ENCODE data around the gene NOMO2. TPM values are rescaled to one million over a fixed set of nuclear protein-coding genes. Genes with fewer than 3 reads are reported as not detected.
"Not testable (repeated sequence)": the region's sequence is repeated elsewhere in the genome, so short reads cannot be mapped to it uniquely, and the experiment has no call there.

The NOMO2 gene
- total RNA-seq, 5 donors from 2014 or later (not counting 1 experiment from before 2014, with no cell fraction given), result 47.1 to 96.3 (median 83.5) TPM

GRCh38 chr16:18436025-18436424 lies 125.9 kb downstream of the NOMO2 start:
- H3K27ac ChIP-seq (ENCODE audit: low read length); H3K4me1 ChIP-seq (ENCODE audit: control insufficient read depth in 1 of 2, extremely low read depth in 1 of 2, insufficient read depth in 2 of 2, low read length in 2 of 2); CTCF ChIA-PET; H3K9me3 Mint-ChIP-seq; H3K27me3 Mint-ChIP-seq; H3K4me1 Mint-ChIP-seq; POLR2A ChIA-PET; H3K36me3 ChIP-seq (ENCODE audit: control insufficient read depth in 2 of 2, extremely low read depth in 1 of 2, insufficient read depth in 1 of 2, low read length in 1 of 2); ATAC-seq (replicated peaks in 1 of 4); DNase-seq; H3K4me3 ChIP-seq (ENCODE audit: control insufficient read depth in 1 of 2, extremely low read depth in 1 of 2, low read length in 1 of 2); H3K36me3 Mint-ChIP-seq; H3K4me3 Mint-ChIP-seq; H3K9me3 ChIP-seq; H3K27me3 ChIP-seq (replicated peaks in 1 of 2; ENCODE audit: control insufficient read depth in 2 of 2, extremely low read depth in 1 of 2, insufficient read depth in 2 of 2, low read length in 1 of 2); H3K27ac Mint-ChIP-seq: not testable (repeated sequence)
- WGBS (ENCODE audit: insufficient coverage), result no CpG with 5 or more reads among the region's 8 CpGs

GRCh38 chr16:18415827-18416226 lies 146.1 kb downstream of the NOMO2 start:
- H3K36me3 ChIP-seq (ENCODE audit: control insufficient read depth in 2 of 2, extremely low read depth in 1 of 2, insufficient read depth in 1 of 2, low read length in 1 of 2); H3K4me3 ChIP-seq (ENCODE audit: control insufficient read depth in 1 of 2, extremely low read depth in 1 of 2, low read length in 1 of 2); DNase-seq; H3K4me3 Mint-ChIP-seq; H3K27ac ChIP-seq (ENCODE audit: low read length); H3K9me3 ChIP-seq; H3K27me3 Mint-ChIP-seq; H3K4me1 ChIP-seq (ENCODE audit: control insufficient read depth in 1 of 2, extremely low read depth in 1 of 2, insufficient read depth in 2 of 2, low read length in 2 of 2); H3K9me3 Mint-ChIP-seq; CTCF ChIA-PET; H3K27ac Mint-ChIP-seq; POLR2A ChIA-PET; H3K4me1 Mint-ChIP-seq; H3K36me3 Mint-ChIP-seq; H3K27me3 ChIP-seq (replicated peaks in 1 of 2; ENCODE audit: control insufficient read depth in 2 of 2, extremely low read depth in 1 of 2, insufficient read depth in 2 of 2, low read length in 1 of 2): not testable (repeated sequence)
- no CpG with 5 or more reads among the region's 7 CpGs for WGBS (ENCODE audit: insufficient coverage)
- ATAC-seq (replicated peaks in 1 of 4), result peak; percentile 50 to 54 (median 52)

DNA sequence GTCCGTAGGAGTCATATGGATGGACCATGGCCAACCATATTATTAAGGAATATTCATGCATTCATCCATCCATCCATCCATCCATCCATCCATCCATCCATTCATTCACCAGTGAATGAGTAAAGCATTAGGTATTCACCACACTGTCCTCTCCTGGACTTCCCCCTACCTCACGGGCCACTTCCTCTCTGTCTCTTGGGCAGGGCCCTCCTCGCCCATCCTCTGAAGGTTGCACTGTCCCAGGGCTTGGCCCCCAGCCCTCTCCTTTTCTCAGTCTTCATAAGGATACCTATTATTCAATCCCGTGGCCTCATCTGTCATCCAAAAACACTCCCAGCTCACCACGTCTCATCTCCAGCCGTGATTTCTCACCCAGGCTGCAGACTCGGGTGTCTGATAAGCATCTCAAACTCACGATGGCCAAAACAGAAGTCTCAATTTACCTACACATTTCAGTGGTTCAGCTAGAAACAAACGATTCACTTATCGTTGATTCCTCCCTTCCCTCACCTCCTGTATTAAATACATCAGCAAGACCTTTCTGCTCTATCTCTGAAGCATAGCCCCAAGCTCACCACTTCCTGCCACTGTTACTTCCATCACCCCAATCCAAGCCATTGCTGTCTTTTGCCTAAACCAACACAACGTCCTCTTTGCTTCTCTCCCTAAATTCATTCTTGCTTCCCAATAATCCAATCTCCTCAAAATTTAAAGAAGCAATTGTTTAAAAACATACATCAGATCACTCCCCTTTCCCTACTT lies 152.2 kb downstream of the NOMO2 start:
- peak; percentile 80 to 95 (median 86) for ATAC-seq (replicated peaks in 1 of 4)
- H3K4me3 Mint-ChIP-seq, result not testable (repeated sequence)

GRCh38 chr16:18401851-18402657 lies 159.8 kb downstream of the NOMO2 start:
- H3K9me3 ChIP-seq; CTCF ChIA-PET; H3K9me3 Mint-ChIP-seq; DNase-seq; H3K4me3 Mint-ChIP-seq; H3K36me3 Mint-ChIP-seq; H3K27me3 Mint-ChIP-seq; H3K4me3 ChIP-seq (ENCODE audit: control insufficient read depth in 1 of 2, extremely low read depth in 1 of 2, low read length in 1 of 2); H3K4me1 ChIP-seq (ENCODE audit: control insufficient read depth in 1 of 2, extremely low read depth in 1 of 2, insufficient read depth in 2 of 2, low read length in 2 of 2); H3K27me3 ChIP-seq (replicated peaks in 1 of 2; ENCODE audit: control insufficient read depth in 2 of 2, extremely low read depth in 1 of 2, insufficient read depth in 2 of 2, low read length in 1 of 2); H3K4me1 Mint-ChIP-seq; POLR2A ChIA-PET; H3K36me3 ChIP-seq (ENCODE audit: control insufficient read depth in 2 of 2, extremely low read depth in 1 of 2, insufficient read depth in 1 of 2, low read length in 1 of 2); H3K27ac Mint-ChIP-seq; H3K27ac ChIP-seq (ENCODE audit: low read length): not testable (repeated sequence)
- ATAC-seq (replicated peaks in 1 of 4), result peak; percentile 87 to 93 (median 90)
- WGBS (ENCODE audit: insufficient coverage), result no CpG with 5 or more reads among the region's 88 CpGs

More for the DNA sequence above, 152.2 kb downstream of the NOMO2 start:
- POLR2A ChIA-PET; H3K4me1 ChIP-seq (ENCODE audit: control insufficient read depth in 1 of 2, extremely low read depth in 1 of 2, insufficient read depth in 2 of 2, low read length in 2 of 2); H3K36me3 Mint-ChIP-seq; H3K27ac Mint-ChIP-seq; H3K4me1 Mint-ChIP-seq; H3K9me3 ChIP-seq; H3K27me3 ChIP-seq (replicated peaks in 1 of 2; ENCODE audit: control insufficient read depth in 2 of 2, extremely low read depth in 1 of 2, insufficient read depth in 2 of 2, low read length in 1 of 2); DNase-seq; H3K4me3 ChIP-seq (ENCODE audit: control insufficient read depth in 1 of 2, extremely low read depth in 1 of 2, low read length in 1 of 2); H3K27me3 Mint-ChIP-seq; CTCF ChIA-PET; H3K9me3 Mint-ChIP-seq; H3K27ac ChIP-seq (ENCODE audit: low read length); H3K36me3 ChIP-seq (ENCODE audit: control insufficient read depth in 2 of 2, extremely low read depth in 1 of 2, insufficient read depth in 1 of 2, low read length in 1 of 2): not testable (repeated sequence)
- WGBS (ENCODE audit: insufficient coverage), result no CpG with 5 or more reads among the region's 11 CpGs

- H3K4me1 Mint-ChIP-seq; H3K27ac Mint-ChIP-seq; POLR2A ChIA-PET; H3K27ac ChIP-seq (ENCODE audit: low read length); ATAC-seq (replicated peaks in 1 of 4); H3K36me3 ChIP-seq (ENCODE audit: control insufficient read depth in 2 of 2, extremely low read depth in 1 of 2, insufficient read depth in 1 of 2, low read length in 1 of 2); H3K36me3 Mint-ChIP-seq; H3K27me3 ChIP-seq (replicated peaks in 1 of 2; ENCODE audit: control insufficient read depth in 2 of 2, extremely low read depth in 1 of 2, insufficient read depth in 2 of 2, low read length in 1 of 2); H3K27me3 Mint-ChIP-seq; H3K9me3 ChIP-seq; H3K4me1 ChIP-seq (ENCODE audit: control insufficient read depth in 1 of 2, extremely low read depth in 1 of 2, insufficient read depth in 2 of 2, low read length in 2 of 2); H3K9me3 Mint-ChIP-seq; CTCF ChIA-PET; H3K4me3 ChIP-seq (ENCODE audit: control insufficient read depth in 1 of 2, extremely low read depth in 1 of 2, low read length in 1 of 2): not testable (repeated sequence)
- peak in 13 of 35 experiments; percentile 0 to 25 (median 2) for DNase-seq
- H3K4me3 Mint-ChIP-seq, result peak overlapping the region in 2 of 3 donors; percentile 9 to 46
- no CpG with 5 or more reads among the region's 38 CpGs for WGBS (ENCODE audit: insufficient coverage)
Measured at GRCh38 chr16:18401159-18401558, 160.7 kb downstream of the NOMO2 start.

DNA sequence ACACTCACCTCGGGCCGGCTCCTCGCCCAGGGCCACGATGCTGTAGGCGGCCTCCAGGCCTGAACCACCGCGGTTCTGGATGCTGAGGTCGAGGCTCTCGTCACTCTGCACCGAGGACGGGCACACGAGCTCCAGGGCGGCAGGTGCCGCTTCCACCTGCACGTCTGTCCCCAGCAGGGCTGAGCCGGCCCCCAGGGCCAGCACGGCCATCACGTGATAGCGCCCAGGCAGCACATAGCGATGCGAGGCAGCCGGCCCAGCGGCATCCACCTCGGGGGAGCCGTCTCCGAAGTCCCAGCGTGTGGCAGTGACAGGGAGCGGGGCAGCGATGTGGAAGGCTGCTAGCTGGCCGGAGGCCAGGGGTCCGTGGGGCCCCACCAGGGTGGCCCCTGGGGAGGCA lies 167.5 kb downstream of the NOMO2 start:
- H3K9me3 Mint-ChIP-seq; H3K27me3 Mint-ChIP-seq; H3K36me3 ChIP-seq (ENCODE audit: control insufficient read depth in 2 of 2, extremely low read depth in 1 of 2, insufficient read depth in 1 of 2, low read length in 1 of 2); H3K27ac Mint-ChIP-seq; H3K4me1 Mint-ChIP-seq; H3K27ac ChIP-seq (ENCODE audit: low read length); CTCF ChIA-PET; H3K36me3 Mint-ChIP-seq; H3K27me3 ChIP-seq (replicated peaks in 1 of 2; ENCODE audit: control insufficient read depth in 2 of 2, extremely low read depth in 1 of 2, insufficient read depth in 2 of 2, low read length in 1 of 2); H3K4me1 ChIP-seq (ENCODE audit: control insufficient read depth in 1 of 2, extremely low read depth in 1 of 2, insufficient read depth in 2 of 2, low read length in 2 of 2); H3K4me3 Mint-ChIP-seq; ATAC-seq (replicated peaks in 1 of 4); POLR2A ChIA-PET; H3K9me3 ChIP-seq; H3K4me3 ChIP-seq (ENCODE audit: control insufficient read depth in 1 of 2, extremely low read depth in 1 of 2, low read length in 1 of 2); DNase-seq: not testable (repeated sequence)
- no CpG with 5 or more reads among the region's 31 CpGs for WGBS (ENCODE audit: insufficient coverage)
